ENCODE data around the gene OR2A42. TPM values are rescaled to one million over a fixed set of nuclear protein-coding genes. Genes with fewer than 3 reads are reported as not detected.
"Not testable (repeated sequence)": the region's sequence is repeated elsewhere in the genome, so short reads cannot be mapped to it uniquely, and the experiment has no call there.

The OR2A42 gene, protein sequence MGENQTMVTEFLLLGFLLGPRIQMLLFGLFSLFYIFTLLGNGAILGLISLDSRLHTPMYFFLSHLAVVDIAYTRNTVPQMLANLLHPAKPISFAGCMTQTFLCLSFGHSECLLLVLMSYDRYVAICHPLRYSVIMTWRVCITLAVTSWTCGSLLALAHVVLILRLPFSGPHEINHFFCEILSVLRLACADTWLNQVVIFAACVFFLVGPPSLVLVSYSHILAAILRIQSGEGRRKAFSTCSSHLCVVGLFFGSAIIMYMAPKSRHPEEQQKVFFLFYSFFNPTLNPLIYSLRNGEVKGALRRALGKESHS
- total RNA-seq, result not detected

DNA sequence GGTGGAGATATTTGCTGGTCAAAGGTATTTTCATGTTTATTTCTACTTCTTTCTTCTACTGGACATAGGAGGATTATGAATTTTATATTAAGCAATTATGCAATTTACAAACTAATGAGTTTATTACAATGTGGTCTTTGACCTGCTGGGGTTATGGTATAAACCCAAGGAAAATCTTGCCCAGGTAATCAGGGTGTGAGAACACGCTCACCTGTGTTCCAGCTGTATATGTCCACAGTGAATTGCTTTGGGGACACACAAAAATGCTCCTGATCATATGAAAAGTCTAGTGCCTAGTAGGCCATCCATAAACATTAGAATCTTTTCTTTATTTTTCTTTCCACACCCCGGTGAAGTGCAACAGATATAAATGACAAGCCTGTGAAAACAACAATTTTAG is at the start of gene OR2A42:
OR2A42 (minus strand) TSS at position 241 of the 400 bp plus-strand sequence. CDS start 6,762 bp downstream, outside the sequence.
- H3K4me3 Mint-ChIP-seq; H3K4me1 Mint-ChIP-seq; CTCF ChIA-PET; DNase-seq; H3K27me3 Mint-ChIP-seq; H3K36me3 Mint-ChIP-seq; ATAC-seq; H3K9me3 Mint-ChIP-seq (ENCODE audit: low read depth); H3K27ac Mint-ChIP-seq: not testable (repeated sequence)

DNA sequence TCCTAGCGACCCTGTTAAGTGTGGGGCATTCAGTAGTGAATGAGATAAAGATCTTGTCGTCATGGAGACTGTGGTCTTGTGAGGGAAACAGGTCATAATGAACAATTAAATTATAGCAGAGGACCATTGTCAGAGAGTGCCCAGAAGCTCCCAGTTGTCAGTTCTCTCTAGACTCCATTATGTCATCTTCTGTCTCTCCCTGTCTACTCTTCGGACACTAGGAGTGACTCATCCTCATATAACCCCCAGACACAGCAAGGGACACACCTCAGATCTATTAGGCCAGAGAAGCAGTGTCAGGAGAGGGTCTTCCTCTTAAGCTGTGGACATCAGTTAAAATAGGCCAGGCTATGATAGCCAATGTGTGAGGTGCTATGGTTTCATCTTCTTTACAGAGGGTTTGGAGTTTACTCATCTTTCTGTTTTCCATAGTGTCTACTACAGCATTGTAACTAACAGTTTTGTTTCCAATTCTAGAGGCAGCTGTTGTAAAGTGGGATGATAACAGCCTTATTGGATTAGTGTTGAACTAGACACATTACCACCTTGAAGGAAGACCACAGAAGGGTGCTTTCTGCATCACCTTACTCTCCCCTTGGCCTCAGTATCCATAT is 47.9 kb upstream of the OR2A42 start:
- H3K27me3 Mint-ChIP-seq; H3K27ac Mint-ChIP-seq; CTCF ChIA-PET; DNase-seq; H3K9me3 Mint-ChIP-seq (ENCODE audit: low read depth); H3K4me1 Mint-ChIP-seq; H3K36me3 Mint-ChIP-seq; H3K4me3 Mint-ChIP-seq: not testable (repeated sequence)
- ATAC-seq, result peak; percentile 20

DNA sequence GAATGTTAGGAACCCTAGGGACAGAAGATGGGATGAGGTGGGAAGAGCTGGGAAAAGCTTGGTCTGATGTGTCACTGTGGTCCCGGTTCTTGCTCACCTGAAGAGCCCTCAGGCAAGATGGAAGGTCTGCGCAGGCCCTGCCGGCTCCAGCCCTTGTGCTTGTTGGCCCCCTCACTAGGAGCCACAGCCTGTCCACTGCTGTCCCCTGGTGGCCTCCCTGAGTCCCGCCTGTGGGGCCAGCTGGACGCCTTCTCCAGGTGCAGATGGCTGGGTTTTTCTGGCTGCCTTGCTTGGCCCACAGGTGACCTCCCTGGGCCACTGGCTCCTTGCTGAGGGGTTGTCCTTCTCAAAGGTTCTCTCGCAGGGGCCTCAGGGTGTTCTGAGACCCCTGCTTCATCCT is 44.3 kb upstream of the OR2A42 start:
- ATAC-seq; H3K9me3 Mint-ChIP-seq (ENCODE audit: low read depth); H3K4me1 Mint-ChIP-seq; H3K36me3 Mint-ChIP-seq; H3K4me3 Mint-ChIP-seq; DNase-seq; H3K27ac Mint-ChIP-seq; H3K27me3 Mint-ChIP-seq; CTCF ChIA-PET: not testable (repeated sequence)

DNA sequence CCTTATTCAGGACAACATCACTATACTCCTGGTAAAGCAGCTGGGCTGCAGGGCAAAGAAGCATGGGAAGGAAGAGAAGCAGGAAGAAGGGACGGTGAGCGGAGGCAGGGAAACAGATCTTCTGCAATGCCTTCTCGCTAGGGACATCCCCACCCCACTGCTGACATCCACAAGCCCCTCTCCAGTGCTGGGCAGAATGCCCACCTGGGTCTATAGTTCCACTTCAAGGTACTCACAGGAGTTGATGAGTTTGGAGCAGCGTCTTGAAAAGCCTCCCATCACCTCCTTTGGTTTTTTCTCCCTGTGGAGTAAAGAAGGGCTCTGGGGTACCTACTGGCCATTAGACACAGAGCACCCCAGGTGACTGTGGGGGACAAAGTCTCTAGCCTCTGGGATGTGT is 43.1 kb upstream of the OR2A42 start:
- CTCF ChIA-PET; H3K4me1 Mint-ChIP-seq; H3K9me3 Mint-ChIP-seq (ENCODE audit: low read depth); ATAC-seq; H3K27me3 Mint-ChIP-seq; H3K36me3 Mint-ChIP-seq; H3K27ac Mint-ChIP-seq; H3K4me3 Mint-ChIP-seq; DNase-seq: not testable (repeated sequence)

DNA sequence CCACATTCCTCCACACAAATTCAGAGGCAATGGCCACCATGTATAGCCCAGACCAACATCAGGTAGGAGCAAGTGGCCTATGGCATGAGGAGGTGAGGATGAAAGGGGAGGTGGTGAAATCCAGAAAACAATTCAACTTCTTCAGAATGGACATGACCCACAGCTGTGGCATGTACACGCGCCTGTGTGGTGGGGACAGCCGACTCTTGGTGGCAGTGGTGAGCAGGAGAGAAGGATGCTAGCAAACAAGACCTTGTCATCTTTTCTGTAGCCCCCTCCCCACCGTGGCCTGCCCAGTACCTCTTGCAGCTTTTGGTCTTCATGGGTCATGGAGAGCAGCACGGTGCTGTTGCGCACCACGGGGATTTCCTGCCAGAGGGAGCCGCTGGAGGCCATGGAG is 42.6 kb upstream of the OR2A42 start:
- CTCF ChIA-PET; H3K27ac Mint-ChIP-seq; H3K36me3 Mint-ChIP-seq; ATAC-seq; H3K4me3 Mint-ChIP-seq; DNase-seq; H3K4me1 Mint-ChIP-seq; H3K27me3 Mint-ChIP-seq; H3K9me3 Mint-ChIP-seq (ENCODE audit: low read depth): not testable (repeated sequence)

DNA sequence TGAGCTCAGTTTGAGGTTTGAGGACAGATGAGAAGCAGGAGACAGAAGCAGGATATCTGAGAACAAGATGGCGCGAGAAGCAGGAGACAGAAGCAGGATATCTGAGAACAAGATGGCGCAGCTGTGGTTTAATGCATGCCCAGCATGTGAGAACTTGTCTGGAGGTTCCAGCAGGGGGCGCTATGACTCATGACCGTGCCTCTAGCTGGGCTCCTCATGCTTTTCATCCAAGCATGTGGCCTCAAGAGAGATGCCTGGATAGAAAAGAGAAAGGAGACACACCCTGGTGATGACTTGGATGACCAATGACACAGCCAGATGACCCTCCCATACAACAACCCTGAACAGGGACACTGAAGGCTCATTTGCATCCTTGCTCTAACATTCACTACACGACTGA is 40.6 kb upstream of the OR2A42 start:
- H3K9me3 Mint-ChIP-seq (ENCODE audit: low read depth); H3K4me3 Mint-ChIP-seq; H3K27me3 Mint-ChIP-seq; H3K27ac Mint-ChIP-seq; H3K4me1 Mint-ChIP-seq; H3K36me3 Mint-ChIP-seq; CTCF ChIA-PET; DNase-seq: not testable (repeated sequence)
- ATAC-seq, result peak; percentile 20

DNA sequence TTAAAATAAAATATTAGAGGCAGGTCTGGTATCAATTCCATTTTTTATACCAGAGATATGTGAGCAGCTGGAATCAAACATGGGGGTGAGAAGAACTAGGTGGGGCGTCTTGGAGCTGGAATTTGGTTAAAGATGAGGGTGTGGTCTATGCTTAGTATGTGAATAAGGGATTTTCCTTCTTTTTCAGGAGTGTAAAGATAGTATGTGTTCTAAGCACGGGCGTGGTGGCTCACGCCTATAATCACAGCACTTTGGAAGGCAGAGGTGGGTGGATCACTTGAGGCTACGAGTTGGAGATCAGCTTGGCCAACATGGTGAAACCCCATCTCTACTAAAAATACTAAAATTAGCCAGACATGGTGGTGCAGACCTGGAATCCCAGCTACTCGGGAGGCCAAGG is 35.9 kb upstream of the OR2A42 start:
- H3K27me3 Mint-ChIP-seq; DNase-seq; H3K4me1 Mint-ChIP-seq; H3K4me3 Mint-ChIP-seq; ATAC-seq; H3K27ac Mint-ChIP-seq; H3K9me3 Mint-ChIP-seq (ENCODE audit: low read depth); CTCF ChIA-PET; H3K36me3 Mint-ChIP-seq: not testable (repeated sequence)

DNA sequence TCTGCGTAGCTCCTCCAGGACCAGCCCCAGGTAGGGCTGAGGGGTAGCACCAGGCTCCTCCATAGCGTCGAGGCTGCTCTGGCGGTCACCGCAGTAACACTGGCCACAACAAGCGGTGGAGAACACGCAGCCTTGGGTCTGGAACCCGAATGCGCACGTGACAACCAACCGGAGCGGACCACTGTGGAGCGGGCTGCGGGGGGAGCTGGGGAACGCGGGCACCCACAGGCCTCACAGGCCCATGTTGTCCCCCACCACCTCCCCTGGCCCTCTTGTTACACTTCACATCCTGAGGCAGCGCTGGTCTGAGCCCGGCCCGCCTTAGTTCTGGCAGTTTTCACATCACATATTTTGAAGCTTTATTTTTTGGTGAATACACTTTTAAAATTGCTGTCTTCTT is 29.8 kb upstream of the OR2A42 start, which contains the start of gene CTAGE8:
CTAGE8 (minus strand) TSS at position 101 of the 400 bp plus-strand sequence; CDS start at position 63, 38 bp downstream.
- CTCF ChIA-PET, result not testable (repeated sequence)

DNA sequence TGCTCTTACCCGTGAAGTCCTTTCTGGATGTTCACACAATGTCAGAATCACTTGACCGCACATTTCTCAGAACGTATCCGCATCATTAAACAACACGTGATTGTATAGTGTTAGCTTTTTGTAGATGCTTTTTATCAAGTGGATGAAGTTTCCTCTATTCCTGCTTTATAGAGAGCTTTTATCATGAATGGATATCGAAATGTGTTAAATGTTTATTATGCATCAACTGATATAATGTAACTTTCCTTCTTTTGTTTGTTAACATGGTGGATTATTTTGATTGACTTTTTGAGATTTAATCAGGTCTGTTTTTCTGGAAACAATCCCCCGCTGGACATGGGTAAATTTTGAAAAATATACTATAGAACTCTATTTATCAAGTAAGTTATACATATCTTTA is 25.3 kb upstream of the OR2A42 start, which contains the start of gene OR2A7:
OR2A7 (minus strand) TSS at position 101 of the 400 bp plus-strand sequence. CDS start 5,164 bp downstream, outside the sequence.
- H3K27me3 Mint-ChIP-seq; H3K27ac Mint-ChIP-seq; ATAC-seq; CTCF ChIA-PET; H3K4me3 Mint-ChIP-seq; H3K4me1 Mint-ChIP-seq; H3K36me3 Mint-ChIP-seq; H3K9me3 Mint-ChIP-seq (ENCODE audit: low read depth); DNase-seq: not testable (repeated sequence)

More for the DNA sequence above, 29.8 kb upstream of the OR2A42 start, which contains the start of gene CTAGE8:
- not testable (repeated sequence) for H3K9me3 Mint-ChIP-seq (ENCODE audit: low read depth); DNase-seq; H3K27me3 Mint-ChIP-seq; H3K36me3 Mint-ChIP-seq; H3K4me1 Mint-ChIP-seq; H3K4me3 Mint-ChIP-seq; H3K27ac Mint-ChIP-seq; ATAC-seq

DNA sequence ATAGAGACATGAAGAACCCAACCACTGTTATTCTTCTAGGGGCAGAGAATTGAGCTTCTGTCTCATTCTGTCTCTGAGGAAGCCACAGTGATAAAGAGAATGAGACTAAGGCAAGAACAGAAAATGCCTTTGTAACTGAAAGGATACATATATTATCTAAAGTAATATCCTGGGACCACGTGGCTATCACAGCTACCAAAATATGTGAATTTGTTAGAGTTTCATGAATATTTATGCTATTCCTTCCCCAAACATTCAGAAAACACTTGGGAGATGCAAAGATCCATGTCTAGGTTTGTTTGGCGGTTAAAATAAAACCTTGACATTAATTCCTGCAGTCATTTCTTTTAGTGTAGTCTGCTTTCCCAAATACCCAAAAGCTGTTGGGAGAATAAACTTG is 22.7 kb upstream of the OR2A42 start:
- CTCF ChIA-PET; H3K9me3 Mint-ChIP-seq (ENCODE audit: low read depth): not testable (repeated sequence)

DNA sequence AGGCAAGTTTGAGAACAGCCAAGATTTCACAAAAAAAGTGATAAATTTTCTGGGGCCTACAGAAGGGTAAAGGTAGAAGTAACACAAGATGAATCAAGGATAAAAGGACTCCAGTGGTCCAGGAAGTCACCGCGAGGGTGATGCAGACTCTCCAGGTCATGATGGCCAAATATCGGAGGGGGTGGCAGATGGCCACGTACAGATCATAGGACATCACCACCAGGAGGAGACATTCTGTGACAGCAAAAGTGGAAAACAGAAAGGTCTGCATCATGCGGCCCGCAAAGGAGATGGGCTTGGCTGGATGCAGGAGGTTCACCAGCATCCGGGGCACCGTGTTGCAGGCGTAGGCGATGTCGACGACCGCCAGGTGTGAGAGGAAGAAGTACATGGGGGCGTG is 19.7 kb upstream of the OR2A42 start:
- CTCF ChIA-PET; ATAC-seq; DNase-seq; H3K27ac Mint-ChIP-seq; H3K4me1 Mint-ChIP-seq; H3K4me3 Mint-ChIP-seq; H3K9me3 Mint-ChIP-seq (ENCODE audit: low read depth); H3K27me3 Mint-ChIP-seq; H3K36me3 Mint-ChIP-seq: not testable (repeated sequence)

More for the DNA sequence above, 22.7 kb upstream of the OR2A42 start:
- not testable (repeated sequence) for H3K27ac Mint-ChIP-seq, H3K36me3 Mint-ChIP-seq, ATAC-seq, H3K4me1 Mint-ChIP-seq, H3K4me3 Mint-ChIP-seq, DNase-seq, H3K27me3 Mint-ChIP-seq

DNA sequence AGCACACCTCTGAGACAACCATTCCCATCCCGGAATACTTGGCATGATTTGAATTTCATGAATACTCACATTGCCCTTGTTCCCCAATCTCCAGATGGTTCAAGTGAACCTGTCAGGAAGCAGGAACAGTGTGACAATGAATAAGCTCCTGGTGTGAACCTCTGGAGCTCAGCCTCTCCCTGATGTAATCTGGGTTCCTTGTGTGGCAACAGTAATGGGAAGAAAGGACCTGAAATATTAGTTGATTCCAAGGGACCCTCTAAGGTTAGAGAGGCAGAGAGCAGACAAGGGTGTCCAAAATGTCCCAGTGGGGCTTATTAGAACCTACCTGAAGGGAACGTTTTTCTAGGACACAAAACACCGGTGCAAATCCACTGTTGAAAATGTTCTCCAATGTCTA is 16.7 kb upstream of the OR2A42 start:
- CTCF ChIA-PET, result no interaction called here

DNA sequence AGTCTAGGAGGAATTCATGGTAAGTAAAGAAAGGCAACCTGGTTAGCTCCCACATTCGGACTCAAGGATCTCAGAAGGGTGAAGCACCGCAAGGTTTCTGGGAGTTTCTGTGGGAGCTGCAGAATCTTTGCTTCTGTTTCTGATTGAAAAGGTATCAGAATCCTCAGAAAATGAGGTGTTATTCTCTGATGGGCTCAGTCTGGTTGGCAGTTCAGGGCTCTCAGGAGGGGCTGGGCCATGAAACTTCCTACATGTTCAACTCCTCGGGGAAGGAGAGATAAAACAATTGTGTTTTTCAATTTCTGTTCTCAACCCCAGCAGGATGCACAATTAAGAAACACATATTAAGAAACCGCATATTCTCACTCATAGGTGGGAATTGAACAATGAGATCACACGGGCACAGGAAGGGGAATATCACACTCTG is 16.1 kb upstream of the OR2A42 start:
- H3K27ac Mint-ChIP-seq, result no peak overlapping the region
- H3K9me3 Mint-ChIP-seq (ENCODE audit: low read depth), result no peaks in the 10 kb centered on the region
- no peak for DNase-seq
- no peaks in the 10 kb centered on the region for H3K36me3 Mint-ChIP-seq
- no peak overlapping the region for H3K4me3 Mint-ChIP-seq
- ATAC-seq, result no peak
- CTCF ChIA-PET, result no interaction called here
- H3K27me3 Mint-ChIP-seq, result no peaks in the 10 kb centered on the region
- H3K4me1 Mint-ChIP-seq, result no peaks in the 10 kb centered on the region

More for the DNA sequence above, 16.7 kb upstream of the OR2A42 start:
- Mint-ChIP-seq H3K36me3 (no peaks in the 10 kb centered on the region), H3K4me1 (no peaks in the 10 kb centered on the region), H3K4me3 (no peak overlapping the region), H3K27me3 (no peaks in the 10 kb centered on the region), H3K27ac (no peak overlapping the region), H3K9me3 (ENCODE audit: low read depth) (no peaks in the 10 kb centered on the region)
- no peak for ATAC-seq
- no peak for DNase-seq

DNA sequence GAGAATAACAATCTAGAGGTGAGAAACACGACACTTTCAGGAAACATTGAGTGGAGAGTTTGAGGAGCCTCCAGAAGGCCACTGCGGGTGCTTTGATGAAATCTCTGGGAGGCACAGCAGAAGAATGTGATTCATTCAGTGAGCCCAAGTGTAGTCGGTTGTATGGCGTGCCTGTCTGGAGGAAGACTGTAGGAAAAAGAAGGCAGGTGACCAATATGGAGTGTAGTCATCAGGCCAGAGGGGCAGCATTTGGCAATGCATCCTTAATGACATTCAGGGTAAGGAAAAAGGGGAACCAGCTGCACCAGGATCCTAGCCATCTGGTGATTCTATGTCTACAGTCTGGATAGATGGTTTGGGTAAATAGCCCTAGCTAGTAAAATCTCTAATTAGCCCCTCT is 12.9 kb upstream of the OR2A42 start:
- CTCF ChIA-PET; H3K4me3 Mint-ChIP-seq; H3K36me3 Mint-ChIP-seq; H3K9me3 Mint-ChIP-seq (ENCODE audit: low read depth); ATAC-seq; H3K27me3 Mint-ChIP-seq; H3K4me1 Mint-ChIP-seq; H3K27ac Mint-ChIP-seq; DNase-seq: not testable (repeated sequence)

Measured in activated CD8-positive, alpha-beta memory T cell treated with anti-CD3 and anti-CD28 coated beads, Interleukin-2, amount 10 ng/mL, durations not matched to agents 7 days and 5 days (primary cell).